HG03469 (cell line): ENCODE data around the gene CTDSP2.
A peak's percentile ranks its signal among the peaks of the same experiment; 100 is the strongest.
"Not testable (repeated sequence)": the region's sequence is repeated elsewhere in the genome, so short reads cannot be mapped to it uniquely, and the experiment has no call there.

ENCODE experiments used
- ATAC-seq: cut with Tn5 transposase; IDR thresholded peaks from one replicate; pipeline ENCODE4 v1.9.1; 2021; ENCODE audit warnings: mild to moderate bottlenecking, moderate library complexity, moderate number of reproducible peaks; ENCODE audit not compliant: unreplicated experiment

CTDSP2 gene

DNA sequence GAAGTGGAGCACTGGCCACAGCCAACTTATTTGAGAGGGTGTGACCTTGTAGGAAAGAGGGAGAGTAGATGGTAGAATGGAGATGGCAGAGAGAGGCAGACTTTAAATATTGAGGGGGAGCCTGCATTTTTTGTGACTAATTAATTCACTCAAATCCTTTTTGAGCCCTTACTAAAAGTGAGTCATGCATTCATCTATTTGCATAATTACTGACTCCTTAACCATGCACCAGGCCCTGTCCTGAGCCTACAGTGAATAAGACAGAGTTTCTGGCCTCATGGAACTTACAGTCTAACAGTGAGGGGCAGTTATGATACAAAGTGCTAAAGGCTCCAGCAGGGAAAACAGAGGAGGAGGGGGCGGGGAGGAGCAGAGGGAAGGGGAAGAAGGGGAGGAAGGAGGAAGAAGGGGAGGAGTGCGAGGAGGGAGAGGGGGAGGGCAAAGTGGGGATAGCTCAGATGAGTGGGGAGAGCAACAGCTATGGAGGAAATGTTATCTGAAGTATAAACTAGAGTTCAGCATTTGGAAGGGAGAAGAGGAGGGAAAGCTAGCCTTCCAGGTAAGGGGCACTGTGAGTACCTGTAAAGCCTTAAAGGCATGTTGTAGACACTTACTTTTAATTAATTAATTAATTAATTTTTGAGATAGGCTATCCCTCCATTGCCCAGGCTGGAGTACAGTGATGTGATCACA, 7.5 kb upstream of the CTDSP2 start:
- ATAC-seq = no peak

GRCh38 chr12:57852620-57853500, 6.3 kb upstream of the CTDSP2 start:
- no peak for ATAC-seq

- ATAC-seq = no peak
Measured at GRCh38 chr12:57852200-57852599, 5.7 kb upstream of the CTDSP2 start.

DNA sequence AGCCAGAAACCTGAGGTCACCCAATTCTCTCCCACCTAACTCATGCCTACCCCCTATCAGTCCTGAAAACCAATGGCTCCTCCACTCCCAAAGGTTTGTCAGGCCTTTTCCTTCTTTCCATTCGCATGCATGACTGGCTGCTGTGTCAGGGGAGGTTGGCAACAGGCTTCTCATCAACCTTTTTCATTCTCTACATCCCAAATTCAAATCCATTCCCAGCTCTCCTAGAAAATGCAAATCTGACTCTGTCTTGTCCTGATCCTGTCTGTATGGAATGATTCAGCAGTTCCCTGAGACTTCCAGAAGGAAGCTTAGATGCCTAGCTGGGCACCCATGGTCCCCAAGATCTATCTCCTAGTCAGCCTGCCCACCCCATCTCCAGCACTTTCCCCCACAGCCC, 5.0 kb upstream of the CTDSP2 start:
- no peak for ATAC-seq

GRCh38 chr12:57850854-57851430, 4.4 kb upstream of the CTDSP2 start:
- ATAC-seq = peak; percentile 41

DNA sequence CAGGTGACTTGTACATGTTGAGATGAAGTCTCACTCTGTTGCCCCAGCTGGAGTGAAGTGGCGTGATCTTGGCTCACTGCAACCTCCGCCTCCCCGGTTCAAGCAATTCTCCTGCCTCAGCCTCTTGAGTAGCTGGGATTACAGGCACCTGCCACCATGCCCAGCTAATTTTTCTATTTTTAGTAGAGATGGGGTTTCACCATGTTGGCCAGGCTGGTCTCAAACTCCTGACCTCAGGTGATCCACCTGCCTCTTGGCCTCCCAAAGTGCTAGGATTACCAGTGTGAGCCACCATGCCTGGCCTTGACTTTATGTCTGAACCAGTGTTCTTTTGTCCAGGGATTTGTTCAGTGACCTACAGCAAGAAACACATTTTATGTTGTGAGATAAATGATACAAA, 2.9 kb upstream of the CTDSP2 start:
- ATAC-seq = not testable (repeated sequence)

DNA sequence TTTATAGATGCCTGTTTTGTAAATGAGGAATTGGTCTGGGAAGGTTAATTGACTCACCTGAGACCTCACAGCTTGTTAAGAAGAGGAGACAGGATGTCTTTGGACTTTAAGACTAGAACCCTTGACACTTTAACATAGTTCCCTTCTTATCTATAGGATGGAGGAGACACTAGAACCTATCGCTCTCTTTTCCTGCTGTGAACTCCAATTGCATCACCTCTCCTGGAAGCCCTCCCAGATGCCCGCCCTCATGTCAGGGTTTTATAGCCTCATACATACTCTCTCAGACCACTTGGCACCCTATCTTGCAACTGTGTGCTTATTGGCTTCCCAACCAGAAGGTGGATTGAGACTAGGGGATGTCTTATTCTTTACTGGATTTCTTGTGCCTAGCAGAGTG, 2.5 kb upstream of the CTDSP2 start:
- no peak for ATAC-seq

DNA sequence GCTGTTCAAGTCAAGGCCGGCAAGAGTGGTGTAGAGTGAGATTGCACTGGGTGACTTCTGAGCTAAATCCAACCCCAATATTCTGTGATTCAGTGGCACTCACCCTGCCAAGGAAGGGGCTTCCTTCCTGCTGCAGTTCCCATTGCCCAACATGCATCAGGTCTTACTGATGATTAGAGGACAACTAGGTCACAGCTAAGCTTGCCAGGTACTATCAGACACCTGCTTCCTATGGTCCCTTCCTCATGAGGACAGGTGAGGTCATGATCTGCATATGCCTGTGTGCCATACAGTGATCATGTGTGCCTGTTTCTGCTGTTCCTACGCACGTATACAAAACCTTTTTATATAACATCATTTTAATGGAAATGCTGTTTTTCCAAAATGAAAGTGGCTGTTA, 1.7 kb upstream of the CTDSP2 start:
- no peak for ATAC-seq

DNA sequence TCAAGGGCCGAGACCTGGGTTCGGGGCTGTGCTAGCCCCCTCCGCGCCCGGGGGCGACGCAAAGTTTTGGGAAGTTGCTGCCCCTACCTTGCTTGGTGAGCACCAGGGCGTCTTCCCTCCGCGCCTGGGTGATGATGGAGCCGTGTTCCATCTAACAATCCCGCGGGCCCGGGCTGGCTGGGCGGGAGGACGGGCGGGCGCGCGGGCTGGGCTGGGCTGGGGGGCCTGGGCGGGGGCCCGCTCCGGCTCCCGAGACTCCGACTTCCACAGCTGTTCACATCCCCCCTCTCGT, 298 bp downstream of the CTDSP2 start:
- ATAC-seq = no peak

DNA sequence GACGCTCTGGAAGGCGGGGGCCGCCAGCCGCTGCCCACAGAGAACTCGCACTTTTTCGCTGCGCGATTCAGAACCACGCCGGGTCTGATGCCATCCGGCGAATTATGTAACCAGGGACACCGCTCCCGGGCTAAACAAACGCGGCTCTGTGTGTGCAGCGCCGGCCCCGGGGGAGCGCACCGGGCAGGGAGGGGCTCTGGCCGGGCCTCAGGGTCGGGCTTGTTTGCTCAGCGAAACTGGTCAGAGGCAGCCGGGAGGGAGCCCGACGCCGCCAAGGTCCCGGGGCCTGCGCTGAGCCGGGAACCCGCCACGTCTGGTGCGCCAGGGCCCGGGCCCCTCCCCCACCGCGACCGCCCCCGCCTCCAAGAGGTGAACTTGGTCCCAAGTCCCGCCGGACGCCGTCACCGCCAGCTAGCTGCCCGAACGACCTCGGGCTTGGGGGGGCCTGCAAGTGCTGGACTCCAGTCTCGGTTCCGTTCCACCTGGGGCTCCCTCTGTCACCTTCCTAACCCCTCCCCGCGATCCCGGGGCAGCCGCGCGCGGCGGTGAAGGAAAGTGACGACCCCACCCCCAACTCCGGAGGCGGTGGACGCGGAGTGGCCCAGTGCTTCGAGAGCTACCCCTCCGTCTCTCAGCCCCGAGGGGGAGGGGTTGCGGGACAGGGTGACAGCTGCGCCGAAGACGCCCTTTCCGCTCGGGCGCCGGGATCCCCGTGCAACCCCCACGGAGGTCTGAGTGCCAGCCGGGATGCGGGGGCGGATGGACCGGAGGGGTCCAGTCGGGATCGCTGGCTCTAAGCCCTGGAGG, 848 bp downstream of the CTDSP2 start:
- ATAC-seq = peak; percentile 24

GRCh38 chr12:57844709-57845477, 1.6 kb downstream of the CTDSP2 start:
- ATAC-seq = no peak

DNA sequence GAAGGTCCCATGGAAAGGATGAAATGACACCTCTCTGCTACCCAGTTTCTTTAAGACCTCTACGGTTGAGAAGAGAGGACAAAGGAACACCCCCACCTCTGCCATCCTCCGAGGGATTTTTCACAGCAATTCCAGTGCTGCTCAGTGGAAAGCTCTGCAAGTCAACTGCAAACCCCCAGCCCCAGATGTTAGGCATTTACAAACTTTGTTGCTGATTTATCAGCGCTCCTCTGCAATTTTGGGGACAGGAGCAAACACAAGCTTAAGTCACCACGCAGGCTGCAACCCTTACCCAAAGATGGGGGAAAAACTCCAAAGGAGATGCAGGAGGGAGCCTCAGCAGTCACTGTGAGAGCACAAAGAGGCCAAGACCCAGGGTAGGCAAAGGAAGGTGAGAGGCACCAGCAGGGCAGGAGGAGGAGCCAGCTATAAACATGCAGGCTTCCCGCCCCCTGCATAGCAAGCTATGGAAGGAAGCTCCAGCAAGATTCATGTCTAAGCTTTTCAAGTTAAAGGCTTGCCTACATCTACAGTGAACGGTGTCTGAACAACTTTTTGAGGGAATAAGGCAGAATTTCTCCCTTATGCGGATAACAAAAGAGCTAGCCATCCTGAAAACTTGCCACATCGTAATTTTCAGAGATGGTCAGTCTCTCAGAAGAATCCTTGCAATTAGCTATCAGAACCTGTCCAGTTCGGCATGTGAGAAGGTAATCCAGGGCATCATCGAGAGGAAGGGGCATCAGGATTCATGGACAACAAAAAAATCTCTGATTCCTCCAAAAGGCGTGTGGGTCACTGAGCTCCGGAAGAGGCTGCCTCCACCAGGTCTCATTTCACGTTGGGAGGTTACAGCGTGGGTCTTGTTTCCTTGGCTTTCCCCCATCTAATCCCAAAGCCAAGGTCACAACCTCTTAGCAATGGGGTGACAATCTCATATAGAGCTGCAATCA, 3.9 kb downstream of the CTDSP2 start:
- no peak for ATAC-seq

GRCh38 chr12:57841445-57841844, 5.1 kb downstream of the CTDSP2 start:
- ATAC-seq = no peak

- ATAC-seq = no peak
Measured at GRCh38 chr12:57840726-57841125, 5.8 kb downstream of the CTDSP2 start.

GRCh38 chr12:57839996-57840395, 6.5 kb downstream of the CTDSP2 start:
- no peak for ATAC-seq

GRCh38 chr12:57838594-57839302, 7.8 kb downstream of the CTDSP2 start:
- ATAC-seq = no peak

GRCh38 chr12:57837864-57838562, 8.5 kb downstream of the CTDSP2 start:
- no peak for ATAC-seq
